K562 (cell line): ENCODE measurements around the gene ZMIZ1. TPM values are rescaled to one million over a fixed set of nuclear protein-coding genes. Genes with fewer than 3 reads are reported as not detected.

Source experiments
- ATAC-seq: fragments of 200-7000 bp; cut with Tn5 transposase; 3 replicates; pipeline ENCODE4 v1.9.1; 2020; ENCODE audit warnings: moderate library complexity
- BruUV-seq: library from RNA; stranded (reverse); fragments of 400-500 nt; replicated peaks from 2 replicates; lab custom pipeline; 2021; lab: Mats Ljungman, UMichigan
- CTCF ChIA-PET: fragments of 300-600 bp; formaldehyde crosslinking; extraction: SDS; loops from one replicate; lab custom pipeline; 2021; ENCODE audit warnings: low intra/inter-chr PET ratio; lab: Yijun Ruan, JAX
- POLR2A ChIA-PET: fragments of 300-600, 350-650 bp; sonication (Branson Sonifier 250); formaldehyde crosslinking; extraction: SDS; loops from one replicate; lab custom pipeline; 2021; ENCODE audit warnings: antibody characterized with exemption, inconsistent platforms; lab: Yijun Ruan, JAX
- DNase-seq, 4 experiments: peaks; one replicate each; pipeline versions ENCODE4 v3.0.0 to v3.0.0-alpha.2; 2011 to 2018; ENCODE audit warnings: low spot score in 3 of 4, mixed read lengths in 3 of 4; ENCODE audit errors: extremely low read depth in 1 of 4
- FAIRE-seq: peaks from 2 replicates; lab custom pipeline; 2011; peaks lifted over from hg19 to GRCh38; lab: Jason Lieb, UNC
- H2AFZ ChIP-seq: 2 replicates; pipeline ENCODE4 v1.6.0; 2011; ENCODE audit warnings: low read depth, low read length, control low read depth, inconsistent platforms
- H3K27ac ChIP-seq: fragments of 200-600 bp; 3 replicates; pipeline ENCODE4 v1.8.0; 2011; ENCODE audit warnings: low read depth, mild to moderate bottlenecking, control low read depth, inconsistent platforms, low read length, moderate library complexity, mixed read lengths; ENCODE audit errors: extremely low read depth
- H3K27me3 ChIP-seq, 2 experiments: fragments of 300-600 bp in 1 of 2; 2 replicates in 1 of 2; 3 replicates in 1 of 2; pipeline versions ENCODE4 v1.6.0 to v1.8.0; 2011; ENCODE audit warnings: inconsistent platforms in 2 of 2, low read length in 2 of 2, mild to moderate bottlenecking in 1 of 2, mixed read lengths in 1 of 2, moderate library complexity in 1 of 2; ENCODE audit not compliant: control insufficient read depth in 2 of 2, insufficient read depth in 2 of 2
- H3K36me3 ChIP-seq: fragments of 300-600 bp; 3 replicates; pipeline ENCODE4 v1.8.0; 2011; ENCODE audit warnings: mild to moderate bottlenecking, low read length, inconsistent platforms; ENCODE audit not compliant: control insufficient read depth, insufficient read depth
- H3K4me1 ChIP-seq, 2 experiments: fragments of 200-600 bp in 1 of 2; replicated peaks in 1 of 2; 2 replicates in 1 of 2; 3 replicates in 1 of 2; pipeline versions ENCODE4 v1.5.1 to v1.8.0; 2011; ENCODE audit warnings: inconsistent platforms in 2 of 2, low read length in 2 of 2, mild to moderate bottlenecking in 1 of 2, mixed read lengths in 1 of 2, moderate library complexity in 1 of 2; ENCODE audit not compliant: control insufficient read depth in 2 of 2, insufficient read depth in 2 of 2
- H3K4me2 ChIP-seq: 2 replicates; pipeline ENCODE4 v1.6.1; 2011; ENCODE audit warnings: low read length, control low read depth, inconsistent platforms, mixed read lengths; ENCODE audit not compliant: insufficient read depth
- H3K4me3 ChIP-seq: fragments of 200-600 bp; sonication (generic), shearing (Covaris generic); 2 replicates; pipeline ENCODE4 v1.5.1; 2016; ENCODE audit warnings: control low read depth, inconsistent platforms
- H3K79me2 ChIP-seq: fragments of 200-600 bp; 3 replicates; pipeline ENCODE4 v1.8.0; 2011; ENCODE audit warnings: low read length, inconsistent platforms; ENCODE audit not compliant: control insufficient read depth, insufficient read depth
- H3K9ac ChIP-seq, 2 experiments: 2 replicates each; pipeline versions ENCODE4 v1.6.0 to v1.6.1; 2011; ENCODE audit warnings: low read depth in 2 of 2, low read length in 2 of 2, control low read depth in 1 of 2, inconsistent platforms in 1 of 2, mild to moderate bottlenecking in 1 of 2, mixed read lengths in 1 of 2; ENCODE audit not compliant: insufficient read depth in 1 of 2
- H3K9me1 ChIP-seq: one replicate; pipeline ENCODE4 v1.6.0; 2011; ENCODE audit warnings: inconsistent platforms, mild to moderate bottlenecking, low read length, moderate library complexity; ENCODE audit not compliant: control insufficient read depth, insufficient read depth
- H3K9me3 ChIP-seq: replicated peaks from 2 replicates; pipeline ENCODE4 v1.5.1; 2011; ENCODE audit warnings: low read depth, low read length, inconsistent platforms; ENCODE audit not compliant: control insufficient read depth, insufficient read depth
- H4K20me1 ChIP-seq: replicated peaks from 2 replicates; pipeline ENCODE4 v1.6.1; 2011; ENCODE audit warnings: low read length, inconsistent platforms, mixed read lengths; ENCODE audit not compliant: control insufficient read depth, insufficient read depth
- DNMT1 ChIP-seq: fragments of 450-650 bp; IDR thresholded peaks from 2 replicates; pipeline ENCODE4 v1.6.1; 2016; ENCODE audit warnings: antibody characterized with exemption, mild to moderate bottlenecking
- KDM4B ChIP-seq, 2 experiments: fragments of 450-650 bp in 1 of 2; sonication (generic) in 1 of 2; IDR thresholded peaks; 2 replicates each; pipeline ENCODE4 v1.6.1; 2016 to 2017; ENCODE audit warnings: borderline replicate concordance in 2 of 2, antibody characterized with exemption in 1 of 2, low read depth in 1 of 2, mild to moderate bottlenecking in 1 of 2
- NR2C2 ChIP-seq, 2 experiments: fragments of 200-800 bp in 1 of 2; sonication (Bioruptor generic) in 1 of 2; sonication (generic) in 1 of 2; formaldehyde crosslinking in 1 of 2; IDR thresholded peaks; 2 replicates each; pipeline versions ENCODE4 v1.6.1 to v1.8.0; 2016 to 2022; ENCODE audit warnings: mild to moderate bottlenecking in 1 of 2, missing compliant biosample characterization in 1 of 2, missing genetic modification characterization in 1 of 2, missing genetic modification reagents in 1 of 2
- NR3C1 ChIP-seq: sonication (generic); formaldehyde crosslinking; IDR thresholded peaks from 2 replicates; pipeline ENCODE4 v1.8.1; 2022; ENCODE audit warnings: missing genetic modification reagents
- POLR2G ChIP-seq: fragments of 200-400 bp; formaldehyde crosslinking; IDR thresholded peaks from 2 replicates; pipeline ENCODE4 v1.6.1; 2017; ENCODE audit warnings: low read depth, mild to moderate bottlenecking, antibody characterized with exemption, low read length, moderate library complexity
- RBFOX2 ChIP-seq: fragments of 200-400 bp; formaldehyde crosslinking; IDR thresholded peaks from 2 replicates; pipeline ENCODE4 v1.6.1; 2017; ENCODE audit warnings: low read depth, mild to moderate bottlenecking, low read length, moderate library complexity
- RBM39 ChIP-seq: fragments of 200-400 bp; formaldehyde crosslinking; optimal IDR thresholded peaks from 2 replicates; pipeline ENCODE3; 2018; ENCODE audit warnings: low read depth, low read length
- REST ChIP-seq, 2 experiments: fragments of 450-650 bp; formaldehyde crosslinking in 1 of 2; IDR thresholded peaks; 2 replicates each; pipeline versions ENCODE4 v1.4.0 to v1.6.1; 2014 to 2020; ENCODE audit warnings: mild to moderate bottlenecking in 2 of 2, borderline replicate concordance in 1 of 2, low read depth in 1 of 2
- SNAPC5 ChIP-seq: fragments of 250-450 bp; sonication (Bioruptor Pico); IDR thresholded peaks from 2 replicates; pipeline ENCODE4 v1.8.0; 2021; ENCODE audit warnings: moderate library complexity, mild to moderate bottlenecking, inconsistent platforms
- USF1 ChIP-seq: sonication (generic); formaldehyde crosslinking; IDR thresholded peaks from 2 replicates; pipeline ENCODE4 v1.9.0; 2022; ENCODE audit warnings: mild to moderate bottlenecking, missing genetic modification reagents
- ZNF134 ChIP-seq: fragments of 250-450 bp; sonication (Bioruptor Pico); conservative IDR thresholded peaks from 2 replicates; pipeline ENCODE4 v1.4.0; 2020
- WGBS: fragments of 100-300 bp; shearing (Covaris generic); methylation state at CpG from one replicate; pipeline ENCODE4 v1.1.6; 2016; ENCODE audit warnings: low coverage, mixed read lengths; ENCODE audit not compliant: insufficient coverage; ENCODE audit errors: missing lambda C conversion rate; 5-methylcytosine and 5-hydroxymethylcytosine counted together
- in situ Hi-C: fragments of 300-500 bp; cut with MboI; formaldehyde crosslinking; loops from 4 replicates; pipeline ENCODE4 v1.15.0; 2018; ENCODE audit warnings: inconsistent platforms, mixed read lengths
- intact Hi-C: fragments of 100-400 bp; cut with micrococcal nuclease; formaldehyde crosslinking; loops from 2 replicates; pipeline ENCODE4 v1.14.2; 2022
- polyA plus RNA-seq, 8 experiments: library from polyadenylated mRNA; depleted of rRNA in 4 of 8; stranded (reverse) in 5 of 8; unstranded in 3 of 8; fragments of >200 nt; fragmentation: Nextera tagmentation in 2 of 8; fragmentation: Illumina TruSeq in 1 of 8; extraction: Ambion mirVana in 2 of 8; extraction: Trizol in 1 of 8; gene quantifications; 2 replicates each; pipeline versions ENCODE4 v1.2.1 to v1.2.3, GENCODE V29; 2011 to 2014; ENCODE audit warnings: inconsistent platforms in 1 of 8, missing spikeins in 1 of 8
- total RNA-seq, 7 experiments: library from RNA; depleted of rRNA in 6 of 7; stranded (reverse); fragments of >200 nt in 6 of 7; fragmentation: Illumina TruSeq in 2 of 7; extraction: Trizol in 2 of 7; gene quantifications; 2 replicates each; pipeline versions ENCODE4 v1.2.1 to v1.2.3, GENCODE V29; 2011 to 2021; ENCODE audit warnings: low replicate concordance in 1 of 7

Gene ZMIZ1
- total and polyA plus RNA-seq, 9 of the 15 experiments (the other 6 are each of a cell fraction or from before 2014, with no cell fraction given), result 1.0 to 37.3 (median 4.3) TPM

GRCh38 chr10:79350407-79351154 lies 281.8 kb downstream of the ZMIZ1 start:
- in situ Hi-C loops (no loop called here), intact Hi-C loops (no loop called here)
- H4K20me1 ChIP-seq, result peaks cover 25% of the 10 kb centered on the region
- ATAC-seq, result no peak
- peaks cover 74% of the 10 kb centered on the region for H3K36me3 ChIP-seq
- H3K4me1 ChIP-seq, result peaks cover 22 to 50% of the 10 kb centered on the region in 2 experiments
- H3K9ac ChIP-seq, result peak overlapping the region in 1 of 2 experiments; percentile 41; a peak in 2 of 4 replicates
- H3K9me1 ChIP-seq, result peaks cover 21% of the 10 kb centered on the region
- peaks cover 39% of the 10 kb centered on the region for H3K79me2 ChIP-seq
- no peak for FAIRE-seq
- no peak overlapping the region for H2AFZ ChIP-seq
- H3K27me3 ChIP-seq, result no peaks in the 10 kb centered on the region
- no TSS peak for BruUV-seq
- peak overlapping the region; percentile 13; the same call in 1 of the 3 replicates for H3K27ac ChIP-seq
- WGBS, result 93% methylated on average over 21 of the region's 21 CpGs
- POLR2A ChIA-PET, result interaction anchor here (0.7 to 1.5 kb wide), 6 partner anchors 10 to 798 kb away, joined by 3 to 6 read pairs (median 3); no protein-coding TSS in a partner anchor
- H3K9me3 ChIP-seq, result no peaks in the 10 kb centered on the region
- H3K4me3 ChIP-seq, result no peak overlapping the region
- DNase-seq, result no peak
- H3K4me2 ChIP-seq, result no peak overlapping the region
- CTCF ChIA-PET, result no interaction called here
- TF ChIP-seq REST (IDR thresholded peaks at IDR 0.05; ENCODE audit: borderline replicate concordance) (no peak), REST (CRISPR knock-in tag; IDR thresholded peaks at IDR 0.05; ENCODE audit: low read depth) (no peak), RBFOX2 (peak; percentile 70), SNAPC5 (no peak), NR2C2 (CRISPR knock-in tag; IDR thresholded peaks at IDR 0.05) (peak; percentile 50; the same call in 1 of the 2 replicates), NR2C2 (tag; IDR thresholded peaks at IDR 0.05) (no peak), RBM39 (no peak), NR3C1 (CRISPR knock-in tag) (0 out of 2 replicates have a peak, but pooled peaks have one; percentile 22), USF1 (CRISPR knock-in tag) (no peak), KDM4B (IDR thresholded peaks at IDR 0.05; ENCODE audit: borderline replicate concordance in 2 of 2, low read depth in 1 of 2) (no peak), ZNF134 (CRISPR knock-in tag) (no peak), POLR2G (peak; percentile 39; the same call in 1 of the 2 replicates), DNMT1 (no peak)
